ENCODE data around the gene MGMT.

The MGMT gene

GRCh38 chr10:129706523-129706922, 239.5 kb downstream of the MGMT start:
- no peak overlapping the region for H3K9ac ChIP-seq (ENCODE audit: low read length)
- no peaks in the 10 kb centered on the region for H3F3A ChIP-seq (ENCODE audit: insufficient read depth, low read length)
- no peaks in the 10 kb centered on the region for H4K20me1 ChIP-seq (ENCODE audit: insufficient read depth, low read length)
- no peak for DNase-seq
- no peak overlapping the region for H3K4me2 ChIP-seq (ENCODE audit: low read depth, low read length)
- no peaks in the 10 kb centered on the region for H3K36me3 ChIP-seq (replicated peaks; ENCODE audit: insufficient read depth, low read length)
- no peaks in the 10 kb centered on the region for H3K79me2 ChIP-seq (ENCODE audit: low read length)
- no peak for TF ChIP-seq EZH2phosphoT487 (IDR thresholded peaks at IDR 0.05; ENCODE audit: low read length)
- TF ChIP-seq CTCF (IDR thresholded peaks at IDR 0.05; ENCODE audit: low read length): no peak
- no peak for TF ChIP-seq EZH2 (optimal IDR thresholded peaks at IDR 0.05; ENCODE audit: low read depth, low read length)
- no peaks in the 10 kb centered on the region for H3K4me1 ChIP-seq (ENCODE audit: low read length)
- no peaks in the 10 kb centered on the region for H3K27me3 ChIP-seq (replicated peaks; ENCODE audit: insufficient read depth, low read length)
- no peak overlapping the region for H2AFZ ChIP-seq (ENCODE audit: low read length)
- no peak overlapping the region for H3K27ac ChIP-seq (ENCODE audit: low read length)
- H3K9me2 ChIP-seq (replicated peaks; ENCODE audit: insufficient read depth, low read length): no peaks in the 10 kb centered on the region
- H3K9me3 ChIP-seq (replicated peaks; ENCODE audit: insufficient read depth, low read length): no peaks in the 10 kb centered on the region
- no peak overlapping the region for H3K4me3 ChIP-seq (ENCODE audit: low read length)

GRCh38 chr10:129707406-129708388, 240.7 kb downstream of the MGMT start:
- Histone ChIP-seq H3K4me1 (ENCODE audit: low read length) (no peaks in the 10 kb centered on the region), H3K36me3 (replicated peaks; ENCODE audit: insufficient read depth, low read length) (no peaks in the 10 kb centered on the region; the same call in 1 of the 2 replicates), H3K79me2 (ENCODE audit: low read length) (no peaks in the 10 kb centered on the region), H3K27me3 (replicated peaks; ENCODE audit: insufficient read depth, low read length) (no peaks in the 10 kb centered on the region), H3K4me2 (ENCODE audit: low read depth, low read length) (no peak overlapping the region), H3K9me2 (replicated peaks; ENCODE audit: insufficient read depth, low read length) (no peaks in the 10 kb centered on the region), H3K27ac (ENCODE audit: low read length) (no peak overlapping the region), H4K20me1 (ENCODE audit: insufficient read depth, low read length) (no peaks in the 10 kb centered on the region), H3K9me3 (replicated peaks; ENCODE audit: insufficient read depth, low read length) (no peaks in the 10 kb centered on the region), H2AFZ (ENCODE audit: low read length) (no peak overlapping the region), H3K4me3 (ENCODE audit: low read length) (no peak overlapping the region), H3K9ac (ENCODE audit: low read length) (no peak overlapping the region), H3F3A (ENCODE audit: insufficient read depth, low read length) (no peaks in the 10 kb centered on the region)
- no peak for DNase-seq
- TF ChIP-seq CTCF (IDR thresholded peaks at IDR 0.05; ENCODE audit: low read length): no peak
- no peak for TF ChIP-seq EZH2 (optimal IDR thresholded peaks at IDR 0.05; ENCODE audit: low read depth, low read length)
- no peak for TF ChIP-seq EZH2phosphoT487 (IDR thresholded peaks at IDR 0.05; ENCODE audit: low read length)

- H4K20me1 ChIP-seq (ENCODE audit: insufficient read depth, low read length): no peaks in the 10 kb centered on the region
- H3K36me3 ChIP-seq (replicated peaks; ENCODE audit: insufficient read depth, low read length): no peaks in the 10 kb centered on the region; the same call in 1 of the 2 replicates
- H3K79me2 ChIP-seq (ENCODE audit: low read length): no peaks in the 10 kb centered on the region
- H3K27me3 ChIP-seq (replicated peaks; ENCODE audit: insufficient read depth, low read length): no peaks in the 10 kb centered on the region
- DNase-seq: no peak
- H3K4me1 ChIP-seq (ENCODE audit: low read length): no peaks in the 10 kb centered on the region
- no peaks in the 10 kb centered on the region for H3F3A ChIP-seq (ENCODE audit: insufficient read depth, low read length)
- no peak overlapping the region for H3K4me3 ChIP-seq (ENCODE audit: low read length)
- H3K4me2 ChIP-seq (ENCODE audit: low read depth, low read length): no peak overlapping the region
- no peak for TF ChIP-seq CTCF (IDR thresholded peaks at IDR 0.05; ENCODE audit: low read length)
- no peak for TF ChIP-seq EZH2 (optimal IDR thresholded peaks at IDR 0.05; ENCODE audit: low read depth, low read length)
- no peak for TF ChIP-seq EZH2phosphoT487 (IDR thresholded peaks at IDR 0.05; ENCODE audit: low read length)
- H3K9me2 ChIP-seq (replicated peaks; ENCODE audit: insufficient read depth, low read length): no peaks in the 10 kb centered on the region
- no peaks in the 10 kb centered on the region for H3K9me3 ChIP-seq (replicated peaks; ENCODE audit: insufficient read depth, low read length)
- no peak overlapping the region for H3K27ac ChIP-seq (ENCODE audit: low read length)
- H2AFZ ChIP-seq (ENCODE audit: low read length): no peak overlapping the region
- H3K9ac ChIP-seq (ENCODE audit: low read length): no peak overlapping the region
Measured at GRCh38 chr10:129709101-129709500, 242.1 kb downstream of the MGMT start.
